ENCODE data around the gene RSBN1L. TPM values are rescaled to one million over a fixed set of nuclear protein-coding genes. Genes with fewer than 3 reads are reported as not detected.

Gene RSBN1L
- 9.4 to 12.3 TPM (median 10.4 TPM) in 5 replicates for total RNA-seq (2022; extraction: Qiagen RNA extraction; ENCODE audit: low read depth)

GRCh38 chr7:77696057-77696642 lies at the start of gene RSBN1L:
Gene RSBN1L (plus strand): TSS chr7:77696459. CDS start chr7:77696470, 11 bp downstream.

GRCh38 chr7:77798394-77799077 lies 102.3 kb downstream of the RSBN1L start, which contains the start of the genes PHTF2 and TMEM60:
Gene PHTF2 (plus strand): TSS chr7:77798773.
Gene TMEM60 (minus strand): TSS chr7:77798434. CDS start chr7:77794373, 4,061 bp downstream.

Other genes starting within 250 kb of the RSBN1L start
- gene PTPN12, start 159.2 kb upstream of the RSBN1L start, total RNA-seq (2022; extraction: Qiagen RNA extraction; ENCODE audit: low read depth) = 51.4 to 61.8 TPM (median 56.4 TPM) in 5 replicates
- 21.9 to 27.3 TPM (median 25.3 TPM) in 5 replicates for gene TMEM60, start 102.0 kb downstream of the RSBN1L start, total RNA-seq (2022; extraction: Qiagen RNA extraction; ENCODE audit: low read depth)
- gene PHTF2, start 102.3 kb downstream of the RSBN1L start, total RNA-seq (2022; extraction: Qiagen RNA extraction; ENCODE audit: low read depth) = 11.7 to 20.7 TPM (median 15.9 TPM) in 5 replicates

Data from A549 treated with DMSO at 1 μM for 4 hours (cell line).